ENCODE data around the gene PLEKHG5. TPM values are rescaled to one million over a fixed set of nuclear protein-coding genes. Genes with fewer than 3 reads are reported as not detected.
A peak's percentile ranks its signal among the peaks of the same experiment; 100 is the strongest.

PLEKHG5 gene
- total and polyA plus RNA-seq, 2 donors (not counting 1 experiment from before 2014, with no cell fraction given): 0.42 to 3.3 TPM

GRCh38 chr1:6489799-6490180, 1.7 kb downstream of the PLEKHG5 start:
- TF ChIP-seq EZH2 (IDR thresholded peaks at IDR 0.05; ENCODE audit: low read length, missing control alignments) (no peak), CTCF (conservative IDR thresholded peaks at IDR 0.05 in 1 of 2, IDR thresholded peaks at IDR 0.05 in 1 of 2; ENCODE audit: low read depth in 1 of 2, low read length in 2 of 2) (peak; percentile 75 to 85)
- Histone ChIP-seq H3K36me3 (ENCODE audit: control insufficient read depth, insufficient read depth, low read length) (no peaks in the 10 kb centered on the region), H3K4me3 (replicated peaks in 1 of 4; ENCODE audit: control extremely low read depth in 1 of 4, insufficient read depth in 1 of 4, low read depth in 3 of 4, low read length in 4 of 4) (peak overlapping the region; percentile 64 to 88 (median 77)), H3K27ac (ENCODE audit: insufficient read depth, low read length) (no peak overlapping the region), H3K27me3 (ENCODE audit: control insufficient read depth, insufficient read depth, low read length) (peaks cover 5% of the 10 kb centered on the region), H3K9ac (ENCODE audit: insufficient read depth, low read length) (no peak overlapping the region), H3K79me2 (ENCODE audit: control insufficient read depth, insufficient read depth, low read length) (no peaks in the 10 kb centered on the region), H3K4me2 (ENCODE audit: extremely low read depth, insufficient read depth, low read length) (peak overlapping the region; percentile 92), H4K20me1 (ENCODE audit: control insufficient read depth, extremely low read depth, insufficient read depth, low read length) (no peaks in the 10 kb centered on the region), H2AFZ (ENCODE audit: low read length) (peak overlapping the region; percentile 71), H3K9me3 (ENCODE audit: control insufficient read depth, insufficient read depth, low read depth, low read length) (no peaks in the 10 kb centered on the region), H3K4me1 (ENCODE audit: control insufficient read depth, extremely low read depth, insufficient read depth, low read length) (no peaks in the 10 kb centered on the region)
- DNase-seq (ENCODE audit: low read depth in 2 of 2): peak; percentile 61 to 70

GRCh38 chr1:6489383-6489765, 2.1 kb downstream of the PLEKHG5 start:
- no peaks in the 10 kb centered on the region for H4K20me1 ChIP-seq (ENCODE audit: control insufficient read depth, extremely low read depth, insufficient read depth, low read length)
- no peak overlapping the region for H3K4me3 ChIP-seq (replicated peaks in 1 of 4; ENCODE audit: control extremely low read depth in 1 of 4, insufficient read depth in 1 of 4, low read depth in 3 of 4, low read length in 4 of 4)
- no peaks in the 10 kb centered on the region for H3K9me3 ChIP-seq (ENCODE audit: control insufficient read depth, insufficient read depth, low read depth, low read length)
- H3K27ac ChIP-seq (ENCODE audit: insufficient read depth, low read length): no peak overlapping the region
- DNase-seq (ENCODE audit: low read depth in 2 of 2): no peak
- no peaks in the 10 kb centered on the region for H3K4me1 ChIP-seq (ENCODE audit: control insufficient read depth, extremely low read depth, insufficient read depth, low read length)
- H3K36me3 ChIP-seq (ENCODE audit: control insufficient read depth, insufficient read depth, low read length): no peaks in the 10 kb centered on the region
- no peaks in the 10 kb centered on the region for H3K79me2 ChIP-seq (ENCODE audit: control insufficient read depth, insufficient read depth, low read length)
- no peak for TF ChIP-seq EZH2 (IDR thresholded peaks at IDR 0.05; ENCODE audit: low read length, missing control alignments)
- no peak for TF ChIP-seq CTCF (conservative IDR thresholded peaks at IDR 0.05 in 1 of 2, IDR thresholded peaks at IDR 0.05 in 1 of 2; ENCODE audit: low read depth in 1 of 2, low read length in 2 of 2)
- H2AFZ ChIP-seq (ENCODE audit: low read length): no peak overlapping the region
- peaks cover 9% of the 10 kb centered on the region for H3K27me3 ChIP-seq (ENCODE audit: control insufficient read depth, insufficient read depth, low read length)
- H3K9ac ChIP-seq (ENCODE audit: insufficient read depth, low read length): no peak overlapping the region
- H3K4me2 ChIP-seq (ENCODE audit: extremely low read depth, insufficient read depth, low read length): no peak overlapping the region

GRCh38 chr1:6488602-6489382, 2.7 kb downstream of the PLEKHG5 start:
- Histone ChIP-seq H3K27me3 (ENCODE audit: control insufficient read depth, insufficient read depth, low read length) (peaks cover 15% of the 10 kb centered on the region), H3K4me3 (replicated peaks in 1 of 4; ENCODE audit: control extremely low read depth in 1 of 4, insufficient read depth in 1 of 4, low read depth in 3 of 4, low read length in 4 of 4) (no peak overlapping the region), H4K20me1 (ENCODE audit: control insufficient read depth, extremely low read depth, insufficient read depth, low read length) (no peaks in the 10 kb centered on the region), H2AFZ (ENCODE audit: low read length) (no peak overlapping the region), H3K9ac (ENCODE audit: insufficient read depth, low read length) (no peak overlapping the region), H3K27ac (ENCODE audit: insufficient read depth, low read length) (no peak overlapping the region), H3K79me2 (ENCODE audit: control insufficient read depth, insufficient read depth, low read length) (no peaks in the 10 kb centered on the region), H3K9me3 (ENCODE audit: control insufficient read depth, insufficient read depth, low read depth, low read length) (no peaks in the 10 kb centered on the region), H3K4me1 (ENCODE audit: control insufficient read depth, extremely low read depth, insufficient read depth, low read length) (no peaks in the 10 kb centered on the region), H3K36me3 (ENCODE audit: control insufficient read depth, insufficient read depth, low read length) (no peaks in the 10 kb centered on the region), H3K4me2 (ENCODE audit: extremely low read depth, insufficient read depth, low read length) (no peak overlapping the region)
- TF ChIP-seq EZH2 (IDR thresholded peaks at IDR 0.05; ENCODE audit: low read length, missing control alignments): no peak
- no peak for TF ChIP-seq CTCF (conservative IDR thresholded peaks at IDR 0.05 in 1 of 2, IDR thresholded peaks at IDR 0.05 in 1 of 2; ENCODE audit: low read depth in 1 of 2, low read length in 2 of 2)
- no peak for DNase-seq (ENCODE audit: low read depth in 2 of 2)
